Ovary (tissue), 1 donor: Measurements from ENCODE around the gene WNT7B.

Experiments
- EP300 ChIP-seq: sonication (generic); formaldehyde crosslinking; IDR thresholded peaks from one replicate; pipeline ENCODE4 v1.6.1; 2017; ENCODE audit warnings: antibody characterized with exemption
- POLR2A ChIP-seq: fragments of 450-650 bp; IDR thresholded peaks from one replicate; pipeline ENCODE4 v1.6.1; 2017; ENCODE audit warnings: antibody characterized with exemption, mild to moderate bottlenecking, moderate library complexity

DNA sequence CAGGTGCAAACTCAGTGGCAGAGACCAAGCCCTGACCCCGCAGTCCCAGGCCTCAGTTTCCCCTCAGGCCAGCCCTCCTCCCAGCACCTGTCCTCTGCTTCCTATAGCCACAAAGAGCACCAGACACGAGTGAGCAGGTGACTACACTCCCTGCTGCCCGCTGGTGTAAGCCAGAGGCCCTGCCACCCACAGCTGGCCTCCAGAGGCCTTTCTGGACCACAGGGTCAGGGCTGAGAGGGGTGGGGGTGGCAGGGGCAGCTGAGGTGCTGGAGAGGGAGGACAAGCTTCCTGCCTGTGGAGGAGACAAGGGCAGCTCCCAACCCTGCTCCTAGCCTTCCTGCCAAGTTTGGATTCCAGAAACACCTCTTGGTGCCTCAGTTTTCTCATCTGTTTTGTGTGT lies 31.3 kb upstream of the WNT7B start:
- TF ChIP-seq POLR2A (no peak), EP300 (no peak)
